Neural cell (in vitro differentiated cells): Measurements from ENCODE around the gene HK1. TPM values are rescaled to one million over a fixed set of nuclear protein-coding genes. Genes with fewer than 3 reads are reported as not detected.

Experiments
- H2AFZ ChIP-seq: fragments of 200-600, 300-800 bp; sonication (generic), shearing (Covaris generic); 2 replicates; pipeline ENCODE4 v1.6.0; 2014; ENCODE audit warnings: low read depth, mild to moderate bottlenecking, antibody characterized with exemption, low read length, moderate library complexity
- H3F3A ChIP-seq: fragments of 200-600 bp; shearing (Covaris generic); 2 replicates; pipeline ENCODE4 v1.6.1; 2016; ENCODE audit warnings: mild to moderate bottlenecking, moderate library complexity, mixed read lengths, antibody characterized with exemption, low read length; ENCODE audit not compliant: insufficient read depth, poor library complexity, severe bottlenecking
- H3K27ac ChIP-seq: fragments of 200-600, 300-800 bp; sonication (generic), shearing (Covaris generic); 2 replicates; pipeline ENCODE4 v1.5.1; 2014; ENCODE audit warnings: mild to moderate bottlenecking, low read length, moderate library complexity
- H3K27me3 ChIP-seq: fragments of 300-800, 200-600 bp; sonication (generic), shearing (Covaris generic); 2 replicates; pipeline ENCODE4 v1.6.0; 2014; ENCODE audit warnings: mild to moderate bottlenecking, low read depth, low read length, moderate library complexity; ENCODE audit not compliant: insufficient read depth
- H3K36me3 ChIP-seq: fragments of 300-800, 200-600 bp; sonication (generic), shearing (Covaris generic); 2 replicates; pipeline ENCODE4 v1.5.1; 2014; ENCODE audit warnings: mild to moderate bottlenecking, antibody characterized with exemption, low read length, moderate library complexity; ENCODE audit not compliant: insufficient read depth
- H3K4me2 ChIP-seq: fragments of 300-800, 200-600 bp; sonication (generic), shearing (Covaris generic); 2 replicates; pipeline ENCODE4 v1.6.0; 2014; ENCODE audit warnings: mild to moderate bottlenecking, low read length
- H3K4me3 ChIP-seq: fragments of 300-800, 200-600 bp; sonication (generic), shearing (Covaris generic); 2 replicates; pipeline ENCODE4 v1.5.1; 2014; ENCODE audit warnings: mild to moderate bottlenecking, low read length, moderate library complexity
- H3K79me2 ChIP-seq: fragments of 200-600 bp; shearing (Covaris generic); replicated peaks from 2 replicates; pipeline ENCODE4 v1.6.0; 2014; ENCODE audit warnings: mild to moderate bottlenecking, low read length, moderate library complexity; ENCODE audit not compliant: insufficient read depth
- H3K9ac ChIP-seq: fragments of 300-800, 200-600 bp; sonication (generic), shearing (Covaris generic); 2 replicates; pipeline ENCODE4 v1.6.1; 2016; ENCODE audit warnings: mild to moderate bottlenecking, low read length, mixed read lengths
- H3K9me2 ChIP-seq: fragments of 200-600 bp; shearing (Covaris generic); 2 replicates; pipeline ENCODE4 v1.6.1; 2016; ENCODE audit warnings: mild to moderate bottlenecking, low read length, mixed read lengths; ENCODE audit not compliant: insufficient read depth
- H3K9me3 ChIP-seq: fragments of 200-600, 300-800 bp; sonication (generic), shearing (Covaris generic); 2 replicates; pipeline ENCODE4 v1.6.1; 2016; ENCODE audit warnings: mild to moderate bottlenecking, mixed run types, low read length, moderate library complexity, mixed read lengths
- H4K20me1 ChIP-seq: fragments of 200-600 bp; shearing (Covaris generic); 2 replicates; pipeline ENCODE4 v1.6.1; 2016; ENCODE audit warnings: mild to moderate bottlenecking, mixed run types; ENCODE audit not compliant: insufficient read depth
- CTCF ChIP-seq: fragments of 450-650 bp; IDR thresholded peaks from 2 replicates; pipeline ENCODE4 v1.5.1; 2014; ENCODE audit warnings: antibody characterized with exemption, mild to moderate bottlenecking, moderate library complexity; ENCODE audit not compliant: poor library complexity, severe bottlenecking
- EP300 ChIP-seq: fragments of 450-650 bp; conservative IDR thresholded peaks from 2 replicates; pipeline ENCODE4 v1.6.1; 2014; ENCODE audit warnings: antibody characterized with exemption, mild to moderate bottlenecking, moderate library complexity; ENCODE audit not compliant: poor library complexity, severe bottlenecking
- EZH2 ChIP-seq: fragments of 200-600, 300-800 bp; shearing (Covaris generic), sonication (generic); IDR thresholded peaks from 2 replicates; pipeline ENCODE4 v1.6.1; 2014; ENCODE audit warnings: antibody characterized with exemption, low read length, borderline replicate concordance, mild to moderate bottlenecking; ENCODE audit not compliant: insufficient read depth, poor library complexity, severe bottlenecking
- MXI1 ChIP-seq: fragments of 450-650 bp; conservative IDR thresholded peaks from 2 replicates; pipeline ENCODE4 v1.6.1; 2014; ENCODE audit warnings: antibody characterized with exemption, mild to moderate bottlenecking; ENCODE audit not compliant: poor library complexity, severe bottlenecking
- POLR2AphosphoS5 ChIP-seq: IDR thresholded peaks from 2 replicates; pipeline ENCODE4 v1.6.1; 2012
- RAD21 ChIP-seq: fragments of 450-650 bp; conservative IDR thresholded peaks from 2 replicates; pipeline ENCODE4 v1.6.1; 2014; ENCODE audit warnings: antibody characterized with exemption, mild to moderate bottlenecking, moderate library complexity
- REST ChIP-seq: IDR thresholded peaks from 2 replicates; pipeline ENCODE4 v1.6.1; 2012; ENCODE audit warnings: borderline replicate concordance
- SMC3 ChIP-seq: fragments of 450-650 bp; conservative IDR thresholded peaks from 2 replicates; pipeline ENCODE4 v1.6.1; 2014; ENCODE audit warnings: antibody characterized with exemption, mild to moderate bottlenecking, moderate library complexity; ENCODE audit not compliant: poor library complexity
- TAF1 ChIP-seq: IDR thresholded peaks from 2 replicates; pipeline ENCODE4 v1.6.1; 2012; ENCODE audit warnings: low read depth
- polyA plus RNA-seq: library from polyadenylated mRNA; depleted of rRNA; stranded (reverse); fragments of >200 nt; gene quantifications from 2 replicates; pipeline ENCODE4 v1.2.3, GENCODE V29; 2014

HK1 gene
- polyA plus RNA-seq, 1 donor from 2014 or later = 60.5 TPM

- Histone ChIP-seq H3K4me2 (no peak overlapping the region), H4K20me1 (no peaks in the 10 kb centered on the region)
These were observed 67.7 kb downstream of the HK1 start for GRCh38 chr10:69345890-69346474.

GRCh38 chr10:69346776-69347175 lies 68.5 kb downstream of the HK1 start:
- no peaks in the 10 kb centered on the region for H3K9me2 ChIP-seq
- no peaks in the 10 kb centered on the region for H3F3A ChIP-seq
- H3K4me3 ChIP-seq = no peak overlapping the region
- H2AFZ ChIP-seq = no peak overlapping the region
- no peak overlapping the region for H3K9ac ChIP-seq
- H3K9me3 ChIP-seq = no peaks in the 10 kb centered on the region
- H3K27ac ChIP-seq = no peak overlapping the region
- H3K27me3 ChIP-seq = no peaks in the 10 kb centered on the region
- no peak overlapping the region for H3K4me2 ChIP-seq
- H3K79me2 ChIP-seq = no peaks in the 10 kb centered on the region
- peaks cover 4% of the 10 kb centered on the region for H3K36me3 ChIP-seq
- H4K20me1 ChIP-seq = no peaks in the 10 kb centered on the region
- TF ChIP-seq EZH2 (no peak), EP300 (no peak), REST (no peak), RAD21 (no peak), POLR2AphosphoS5 (no peak), TAF1 (no peak)

More at GRCh38 chr10:69345890-69346474, 67.7 kb downstream of the HK1 start:
- Histone ChIP-seq H3K4me3 (no peak overlapping the region), H3K27ac (no peak overlapping the region), H2AFZ (no peak overlapping the region), H3K36me3 (peaks cover 4% of the 10 kb centered on the region), H3K9ac (no peak overlapping the region), H3K27me3 (no peaks in the 10 kb centered on the region), H3K9me3 (no peaks in the 10 kb centered on the region), H3K9me2 (no peaks in the 10 kb centered on the region), H3K79me2 (no peaks in the 10 kb centered on the region), H3F3A (no peaks in the 10 kb centered on the region)
- TF ChIP-seq MXI1 (no peak), TAF1 (no peak), SMC3 (no peak), EP300 (no peak), EZH2 (no peak), POLR2AphosphoS5 (no peak), RAD21 (no peak), REST (no peak), CTCF (no peak)
